ENCODE results near the gene LYZL6. TPM values are rescaled to one million over a fixed set of nuclear protein-coding genes. Genes with fewer than 3 reads are reported as not detected.

Gene LYZL6, protein sequence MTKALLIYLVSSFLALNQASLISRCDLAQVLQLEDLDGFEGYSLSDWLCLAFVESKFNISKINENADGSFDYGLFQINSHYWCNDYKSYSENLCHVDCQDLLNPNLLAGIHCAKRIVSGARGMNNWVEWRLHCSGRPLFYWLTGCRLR
- not detected in 2 replicates for total RNA-seq (2014; rRNA removed; shearing (Covaris generic))
- polyA plus RNA-seq (2015; cell fraction: cytosol; rRNA removed) = not detected in 2 replicates
- polyA plus RNA-seq (2015; cell fraction: nucleus; rRNA removed) = not detected in 2 replicates

DNA sequence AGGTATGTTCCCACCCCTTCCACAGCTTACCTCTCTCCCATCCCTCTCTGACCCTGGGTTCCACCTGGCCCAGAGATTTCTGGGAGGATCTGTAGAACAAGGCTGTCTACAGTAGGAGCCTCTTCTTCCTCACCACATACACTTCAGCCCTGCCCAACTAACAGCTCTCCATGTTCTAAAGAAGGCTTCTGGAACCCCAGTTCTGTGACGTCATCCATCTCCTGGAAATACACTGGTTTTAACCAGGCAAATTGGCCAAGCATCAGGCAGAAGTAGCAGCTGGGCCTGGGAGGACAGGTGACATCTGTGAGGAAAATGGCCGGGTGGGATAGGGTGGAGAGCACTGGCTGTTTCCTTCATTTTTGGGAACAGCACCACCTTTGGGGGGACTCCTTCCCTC is at the start of gene LYZL6:
Gene LYZL6 (minus strand): TSS at position 177 of the 400 bp plus-strand sequence. CDS start 4,357 bp downstream, outside the sequence.
- DNase-seq (ENCODE audit: low read depth) = no peak

DNA sequence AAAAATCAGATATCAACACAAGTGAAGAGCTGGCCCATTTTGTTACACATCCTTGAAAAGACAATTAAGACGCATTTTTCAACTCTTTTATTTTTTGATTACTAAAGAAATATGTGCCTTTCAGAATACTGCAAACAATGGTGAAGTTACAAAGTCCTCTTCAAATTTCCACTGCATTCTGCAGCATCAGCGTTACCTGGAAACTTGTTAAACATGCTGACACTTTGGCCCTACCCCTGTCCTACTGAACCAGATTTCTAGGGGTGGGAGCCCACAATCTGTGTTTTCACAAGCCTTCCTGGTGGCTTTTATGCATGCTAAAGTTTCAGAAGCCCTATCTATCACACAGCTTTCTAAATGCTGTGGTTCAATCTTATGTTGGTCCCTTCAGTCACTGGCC is 47.6 kb upstream of the LYZL6 start:
- DNase-seq (ENCODE audit: low read depth) = no peak

DNA sequence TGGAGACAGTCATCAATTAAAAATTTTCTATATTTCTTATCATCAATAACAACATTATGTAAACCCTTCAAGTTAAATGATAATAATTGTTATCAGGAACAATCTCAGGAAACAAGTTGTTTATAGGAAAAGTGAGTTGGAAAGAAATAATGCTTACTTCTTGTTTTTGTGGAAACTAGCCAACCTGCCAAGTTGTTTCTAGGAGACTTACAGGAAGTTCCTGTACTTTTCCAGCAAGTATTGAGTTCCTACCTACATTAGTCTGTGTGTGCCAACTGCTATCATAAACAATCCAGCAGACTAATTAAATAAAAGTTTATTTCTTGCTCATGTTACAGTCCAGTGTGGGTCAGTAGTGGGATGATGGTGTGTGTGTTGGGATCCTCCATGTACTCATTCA is 44.7 kb upstream of the LYZL6 start:
- no peak for DNase-seq (ENCODE audit: low read depth)

DNA sequence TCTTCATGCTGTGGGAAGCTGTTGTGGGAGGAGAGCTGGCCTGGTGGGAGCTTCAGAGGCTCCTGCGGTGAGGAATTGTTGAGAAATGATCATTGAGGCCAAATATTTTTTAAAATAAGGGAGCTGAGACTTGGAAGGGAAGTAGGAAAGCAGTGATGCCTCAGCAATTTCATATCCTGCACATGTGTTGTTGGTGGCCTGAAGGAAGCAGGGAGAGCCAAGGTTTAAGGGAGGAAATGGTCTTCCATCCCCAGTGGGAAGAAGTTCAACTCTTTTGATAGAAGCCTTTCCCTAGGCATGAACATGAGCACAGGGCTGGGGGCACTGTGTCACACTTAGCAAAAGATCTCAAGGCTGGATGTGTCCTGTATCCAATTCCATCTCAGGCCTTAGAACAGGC is 43.1 kb upstream of the LYZL6 start, which contains the start of gene CCL14:
Gene CCL14 (minus strand): TSS at position 87 of the 400 bp plus-strand sequence. CDS start 80 bp downstream, at position 7.
- DNase-seq (ENCODE audit: low read depth) = no peak

DNA sequence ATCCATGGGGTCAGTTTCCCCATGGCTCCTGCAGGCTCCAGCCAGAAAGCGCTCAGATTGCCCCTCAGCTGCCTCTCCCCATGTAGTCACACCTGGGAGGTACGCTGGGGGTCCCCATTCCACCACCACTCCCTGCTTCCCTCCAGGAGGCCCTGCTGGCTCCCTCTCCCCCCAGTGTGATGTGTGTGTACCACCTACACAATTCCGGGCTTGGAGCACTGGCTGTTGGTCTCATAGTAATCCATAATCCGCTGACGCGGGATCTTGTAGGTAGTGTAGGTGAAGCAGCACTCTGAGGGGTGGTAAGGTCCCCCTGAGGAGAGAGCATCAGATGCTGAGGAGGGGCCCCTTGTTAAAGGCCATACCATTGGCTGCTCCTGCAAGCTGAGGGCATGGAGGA is 40.6 kb upstream of the LYZL6 start:
- DNase-seq (ENCODE audit: low read depth) = no peak

DNA sequence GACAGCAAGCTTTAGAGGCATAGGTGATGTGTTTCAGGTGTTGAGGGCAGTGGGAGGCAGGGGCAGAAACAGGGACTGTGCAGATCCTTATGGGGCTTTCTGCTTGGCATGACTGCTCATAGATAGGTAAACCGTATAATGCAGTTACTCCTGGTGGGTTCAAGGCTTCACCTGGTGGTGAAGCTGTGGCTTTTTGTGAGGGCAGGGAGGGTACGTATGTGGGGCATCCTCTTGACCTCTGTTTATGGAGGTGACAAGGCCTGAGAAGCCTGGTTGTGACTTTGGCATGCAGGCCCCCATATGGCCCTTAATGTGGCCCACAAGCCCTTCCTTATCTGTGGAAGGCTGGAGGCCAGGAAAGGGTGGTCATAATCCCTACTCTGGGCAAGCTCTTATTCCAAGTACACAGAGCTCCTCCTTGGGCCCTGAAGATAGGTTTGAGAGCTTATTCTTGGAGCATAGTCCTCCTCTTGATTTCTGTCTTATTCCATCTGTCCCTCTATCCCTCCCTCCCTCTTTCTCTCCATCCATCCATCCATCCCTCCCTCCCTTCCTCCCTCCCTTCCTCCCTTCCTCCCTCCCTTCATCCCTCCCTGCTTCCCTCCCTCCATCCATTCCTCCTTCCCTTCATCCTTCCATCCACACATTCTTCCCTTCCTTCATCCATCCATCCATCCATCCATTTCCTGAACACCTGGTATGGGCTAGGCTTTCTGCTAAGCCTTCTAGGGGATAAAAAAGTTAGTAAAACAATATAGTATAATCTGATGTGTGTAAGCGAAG is 39.1 kb upstream of the LYZL6 start:
- DNase-seq (ENCODE audit: low read depth) = no peak

DNA sequence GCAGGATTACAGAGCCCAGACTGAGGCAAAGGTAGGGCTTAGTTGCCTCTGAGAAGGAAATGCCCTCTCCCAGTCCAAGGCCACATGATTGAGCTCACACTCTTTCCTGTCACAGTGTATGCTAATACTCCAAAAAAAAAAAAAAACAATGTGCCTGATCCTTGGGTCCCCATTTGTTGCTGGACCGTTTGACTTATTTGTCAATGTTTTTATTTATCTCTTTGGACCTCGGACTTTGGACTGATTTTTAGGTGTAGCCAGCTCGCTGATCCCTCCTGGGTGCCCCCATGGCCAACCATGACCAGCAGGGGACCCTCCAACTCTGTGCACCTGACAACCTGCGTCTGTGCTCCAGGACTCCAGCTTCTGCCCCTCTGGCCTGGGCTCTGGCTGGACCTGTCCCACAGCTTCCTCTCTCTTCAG is 38.4 kb upstream of the LYZL6 start:
- DNase-seq (ENCODE audit: low read depth) = no peak

DNA sequence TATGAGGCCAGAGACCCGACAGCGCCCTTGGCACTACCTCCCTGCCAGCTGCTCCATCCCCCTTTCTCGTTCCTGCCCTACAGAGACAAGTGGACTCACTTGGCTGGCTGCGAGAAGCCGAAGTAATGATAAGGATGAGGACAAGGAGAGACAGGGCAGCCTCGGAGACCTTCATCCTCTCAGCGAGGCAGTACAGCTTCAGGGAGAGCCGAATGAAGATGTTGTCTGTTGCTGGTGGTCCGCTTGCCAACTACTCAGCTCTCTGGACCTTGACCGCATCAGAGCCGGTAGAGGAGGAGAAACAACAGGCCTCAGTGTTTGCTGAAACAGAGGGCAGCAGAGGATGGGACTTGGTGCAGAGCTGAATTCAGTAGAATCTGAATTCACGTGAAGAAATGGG is 37.7 kb upstream of the LYZL6 start, which contains the start of gene CCL16:
Gene CCL16 (minus strand): TSS at position 252 of the 400 bp plus-strand sequence. CDS start 77 bp downstream, at position 175.
- DNase-seq (ENCODE audit: low read depth) = no peak

DNA sequence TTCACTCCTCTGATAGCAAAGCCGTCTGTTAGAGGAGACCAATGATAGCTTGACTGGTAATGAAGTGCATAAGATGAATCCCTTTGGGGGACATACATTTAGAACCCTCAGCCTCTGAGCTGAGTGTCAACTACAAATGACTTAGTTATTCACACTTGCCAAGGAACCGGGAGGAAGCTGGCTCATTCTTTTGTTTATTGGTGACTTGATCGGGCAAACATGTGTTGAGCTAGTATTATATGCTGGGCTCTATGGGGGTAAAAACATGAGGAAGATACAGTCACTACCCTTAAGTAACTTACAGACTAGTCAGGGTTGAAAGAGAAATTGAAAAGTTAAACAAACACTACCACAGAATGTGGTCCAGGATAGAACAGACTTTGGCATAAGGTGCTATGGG is 34.8 kb upstream of the LYZL6 start:
- DNase-seq (ENCODE audit: low read depth) = no peak

DNA sequence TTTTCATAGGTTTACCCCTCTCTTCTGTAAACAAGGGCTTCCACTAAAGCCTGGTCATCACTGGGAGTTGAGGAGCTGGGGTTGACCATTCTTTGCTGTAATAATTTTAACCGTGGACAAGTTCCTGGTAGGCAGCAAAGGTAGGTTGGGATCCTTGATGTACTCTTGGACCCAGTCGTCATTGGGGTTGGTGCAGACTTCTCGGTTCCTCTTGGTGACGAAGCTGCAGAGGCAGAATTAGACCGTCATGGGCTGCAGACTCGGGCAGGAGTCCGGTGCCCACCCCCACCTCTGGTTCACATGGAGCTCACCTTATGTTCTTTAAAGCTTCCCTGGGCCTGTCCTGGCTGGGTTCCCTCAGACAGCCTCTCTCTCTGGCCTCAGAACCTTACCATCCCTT is 34.0 kb upstream of the LYZL6 start:
- DNase-seq (ENCODE audit: low read depth) = no peak

DNA sequence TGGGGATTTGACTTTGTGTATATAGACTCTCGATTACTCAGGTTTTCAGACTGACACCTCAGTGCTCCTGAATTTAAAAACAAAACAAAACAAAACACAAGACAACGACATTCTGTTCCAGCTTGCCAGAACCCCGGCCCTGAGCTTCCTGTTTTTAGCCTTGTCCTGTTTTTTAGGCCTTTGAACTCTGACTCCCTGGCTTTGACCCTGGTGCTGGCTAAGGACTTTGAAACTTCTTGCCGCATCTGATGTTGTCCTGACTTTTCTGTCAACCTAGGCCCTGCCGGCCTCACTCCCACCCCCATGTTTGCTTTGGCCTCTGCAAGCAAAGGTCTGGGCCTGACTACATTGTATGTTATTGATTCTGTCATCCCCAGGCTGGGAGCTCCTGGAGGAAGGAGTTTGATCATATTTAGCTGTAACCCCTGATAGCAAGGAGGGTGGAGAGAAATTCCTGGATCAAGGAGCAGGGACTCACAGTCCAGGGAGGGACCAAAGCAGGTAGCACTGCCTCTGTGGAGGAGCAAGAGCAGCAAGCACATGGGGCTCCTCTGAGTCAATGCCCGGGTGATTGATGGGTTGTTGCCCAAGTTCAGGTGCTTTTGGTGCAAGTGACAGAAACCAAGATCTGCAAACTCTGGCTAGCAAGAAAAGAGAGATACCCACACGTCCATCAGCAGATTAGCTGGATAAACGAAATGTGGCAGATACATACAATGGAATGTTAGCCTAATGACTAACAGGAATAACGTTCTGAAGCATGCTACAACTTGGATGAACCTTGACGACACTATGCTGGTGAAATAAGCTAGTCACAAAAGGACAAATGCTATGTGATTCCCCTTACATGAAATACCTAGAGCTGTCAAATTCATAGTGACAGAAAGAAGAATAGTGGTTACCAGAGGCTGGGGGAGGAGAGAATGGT is 30.1 kb upstream of the LYZL6 start:
- DNase-seq (ENCODE audit: low read depth) = peak; percentile 8

DNA sequence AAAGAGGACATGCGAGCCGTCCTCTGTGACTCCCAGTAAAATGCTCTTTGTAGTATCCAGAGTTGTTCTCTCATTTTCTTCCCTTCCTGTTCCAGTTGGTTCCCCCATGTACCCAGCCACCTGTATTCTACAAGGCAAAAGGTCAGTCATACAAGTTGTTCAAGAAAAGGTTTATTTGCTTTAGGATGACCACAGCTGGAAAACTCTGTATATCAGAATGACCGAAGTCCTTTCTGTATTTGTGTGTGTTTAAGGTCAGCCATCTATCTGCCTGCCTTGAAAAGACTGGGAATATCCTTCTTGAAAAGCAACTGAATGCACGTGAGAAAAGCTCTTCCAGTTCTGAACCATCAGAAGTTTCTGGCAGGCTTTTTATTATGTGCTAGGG is 29.4 kb upstream of the LYZL6 start:
- DNase-seq (ENCODE audit: low read depth) = no peak

DNA sequence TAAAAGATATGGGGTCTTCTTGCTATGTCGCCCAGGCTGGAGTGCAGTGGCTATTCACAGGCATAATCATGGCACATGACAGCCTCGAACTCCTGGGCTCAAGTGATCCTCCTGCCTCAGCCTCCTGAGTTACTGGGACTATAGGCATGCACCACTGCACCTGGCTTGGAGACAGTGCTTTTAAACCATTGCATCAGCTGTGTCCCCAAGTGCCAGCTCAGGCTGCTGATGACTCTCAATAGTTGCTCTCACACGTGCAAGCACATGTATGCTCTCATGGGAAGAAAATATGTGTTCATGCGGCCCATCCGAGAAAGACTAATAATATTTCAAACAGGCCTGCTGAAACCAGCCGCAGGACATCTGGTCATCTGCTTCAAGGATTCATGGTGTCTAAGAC is 29.0 kb upstream of the LYZL6 start:
- DNase-seq (ENCODE audit: low read depth) = no peak

DNA sequence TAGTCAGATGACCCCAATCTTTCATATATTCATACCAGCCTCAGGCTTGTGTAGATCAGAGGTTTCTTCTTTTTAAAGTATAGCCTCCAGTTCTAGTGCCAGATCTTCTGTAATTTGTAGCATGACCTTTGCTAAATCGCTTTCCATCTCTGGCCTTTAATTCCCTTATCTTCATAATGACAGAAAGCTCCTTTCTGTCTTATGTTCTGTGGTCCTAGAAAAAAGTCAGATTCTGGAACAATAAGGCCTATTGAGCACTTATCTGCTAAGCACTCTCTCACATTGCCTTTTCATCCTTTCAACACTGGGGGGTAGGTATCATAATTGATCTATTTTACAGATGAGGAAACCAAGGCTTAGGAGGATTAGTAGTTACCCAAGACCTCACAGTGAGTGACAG is 28.6 kb upstream of the LYZL6 start:
- DNase-seq (ENCODE audit: low read depth) = no peak

DNA sequence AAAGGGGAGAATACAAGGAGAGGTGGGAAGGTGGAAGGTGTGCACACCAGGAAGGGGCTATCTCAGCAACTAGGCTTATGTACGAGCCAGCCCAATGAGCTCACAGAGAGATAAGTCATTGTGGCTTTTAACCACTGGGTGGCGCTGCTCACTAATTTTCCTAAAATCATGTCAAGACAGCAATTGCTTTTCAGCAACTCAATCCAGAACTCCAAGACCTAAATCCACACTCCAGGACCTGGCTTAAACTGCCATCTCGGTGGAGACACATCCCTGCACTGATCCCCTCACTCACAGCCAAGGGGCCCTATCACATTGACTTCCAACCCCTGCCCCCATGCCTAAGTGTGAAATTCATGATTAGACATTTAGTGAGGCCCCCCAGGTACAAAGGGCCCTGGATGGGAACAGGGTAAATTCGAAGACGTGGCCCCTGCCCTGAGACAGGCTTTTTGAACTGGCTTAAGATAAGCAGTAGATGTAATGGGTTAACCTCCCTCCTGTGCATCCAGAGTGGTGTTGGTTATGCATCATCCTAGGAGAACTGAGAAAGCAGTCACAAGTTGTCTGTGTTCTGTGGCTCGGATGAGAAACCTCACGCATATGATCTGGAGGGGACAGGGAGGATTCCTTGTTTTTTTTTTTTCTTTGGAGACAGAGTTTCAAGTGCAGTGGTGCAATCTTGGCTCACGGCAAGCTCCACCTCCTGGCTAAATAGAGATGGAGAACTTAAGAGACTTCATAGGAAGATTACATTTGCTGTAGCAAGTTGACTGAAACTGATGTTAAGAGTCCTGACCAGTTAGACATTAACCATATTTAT is 26.3 kb upstream of the LYZL6 start:
- DNase-seq (ENCODE audit: low read depth) = peak; percentile 61

DNA sequence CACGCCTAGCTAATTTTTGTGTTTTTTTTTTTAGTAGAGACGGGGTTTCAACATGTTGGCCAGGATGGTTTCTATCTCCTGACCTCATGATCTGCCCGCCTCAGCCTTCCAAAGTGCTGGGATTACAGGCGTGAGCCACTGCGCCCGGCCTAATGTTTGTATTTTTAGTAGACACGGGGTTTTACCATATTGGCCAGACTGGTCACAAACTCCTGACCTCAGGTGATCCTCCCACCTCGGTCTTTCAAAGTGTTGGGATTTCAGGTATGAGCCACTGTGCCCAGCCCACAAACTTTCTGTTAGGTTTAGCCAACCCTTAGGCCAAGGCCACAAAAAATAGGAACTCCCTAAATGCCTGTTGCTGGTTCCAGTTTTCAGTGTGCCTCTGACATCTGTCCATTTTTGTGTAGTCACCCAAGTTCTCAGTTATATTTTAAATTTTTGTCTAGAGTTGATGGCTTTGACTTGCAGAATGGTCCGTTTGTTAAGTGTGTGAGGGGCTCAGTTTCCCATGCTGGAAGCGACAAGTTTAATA is 25.1 kb upstream of the LYZL6 start:
- DNase-seq (ENCODE audit: low read depth) = no peak

DNA sequence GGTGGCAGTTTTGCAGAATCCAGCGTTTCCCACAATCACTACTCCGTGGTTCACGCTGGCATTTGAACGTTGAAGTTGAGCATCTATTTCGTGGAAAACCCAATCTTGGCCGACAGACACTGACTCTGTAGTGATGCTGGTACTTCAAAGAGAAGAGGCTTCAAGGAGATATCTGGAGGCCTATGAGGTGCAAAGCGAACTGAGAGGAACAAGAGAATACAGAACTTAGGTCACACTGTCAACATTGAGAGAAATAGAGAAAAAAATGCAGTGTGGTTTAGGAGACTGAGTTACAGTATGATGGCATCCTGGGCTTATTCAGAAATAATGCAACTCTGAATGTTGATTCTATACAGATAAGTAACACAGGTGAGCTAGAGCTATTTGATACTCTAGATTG is 21.8 kb upstream of the LYZL6 start:
- DNase-seq (ENCODE audit: low read depth) = no peak

DNA sequence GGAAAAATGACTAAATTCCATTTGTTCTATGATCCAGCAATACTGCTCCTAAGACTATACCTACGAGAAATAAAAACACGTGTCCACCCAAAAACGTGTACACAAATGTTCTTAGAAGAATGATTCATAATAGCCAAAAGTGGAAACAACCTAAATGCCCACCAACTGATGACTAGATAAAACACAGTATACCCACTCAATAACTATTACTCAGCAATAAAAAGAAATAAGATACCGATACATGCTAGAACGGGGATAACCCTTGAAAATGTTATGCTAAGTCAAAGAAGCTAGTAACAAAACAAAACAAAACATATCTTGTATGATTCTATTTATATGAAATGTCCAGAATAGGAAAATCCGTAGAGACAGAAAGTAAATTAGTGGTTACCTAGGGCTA is 20.1 kb upstream of the LYZL6 start:
- no peak for DNase-seq (ENCODE audit: low read depth)

DNA sequence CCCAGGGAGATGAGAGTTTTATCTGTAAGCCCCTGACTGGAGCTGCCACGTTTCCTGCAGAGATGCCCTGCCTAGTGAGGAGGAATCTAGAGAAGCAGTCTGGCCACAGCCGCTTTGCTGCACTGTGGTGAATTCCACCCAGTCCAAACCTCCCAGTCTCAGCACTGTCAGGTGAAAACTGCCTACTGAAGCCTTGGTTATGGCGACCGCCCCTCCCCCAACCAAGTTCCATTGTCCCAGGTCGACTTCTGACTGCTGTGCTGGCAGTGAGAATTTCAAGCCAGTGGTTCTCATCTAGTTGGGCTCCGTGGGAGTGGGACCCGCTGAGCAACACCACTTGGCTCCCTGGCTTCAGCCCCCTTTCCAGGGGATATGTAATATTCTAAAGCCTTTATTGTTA is 10.2 kb upstream of the LYZL6 start:
- no peak for DNase-seq (ENCODE audit: low read depth)

DNA sequence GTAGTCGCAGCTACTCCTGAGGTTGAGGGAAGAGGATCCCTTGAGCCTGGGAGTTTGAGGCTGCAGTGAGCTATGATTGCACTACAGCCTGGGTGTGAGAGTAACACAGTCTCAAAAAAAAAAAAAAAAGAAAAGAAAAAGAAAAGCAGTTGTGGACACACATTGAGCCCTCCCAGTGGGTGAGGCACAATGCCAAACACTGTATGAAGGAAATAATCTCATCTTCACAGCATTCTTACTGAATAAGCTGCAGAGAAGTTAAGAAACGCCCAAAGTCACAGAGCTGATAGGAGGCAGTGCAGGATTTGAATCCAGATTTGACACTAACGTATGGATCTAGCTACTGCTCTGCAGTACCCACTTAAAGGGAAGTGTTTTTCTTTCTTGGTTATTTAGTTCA is 5.9 kb upstream of the LYZL6 start:
- DNase-seq (ENCODE audit: low read depth) = no peak

DNA sequence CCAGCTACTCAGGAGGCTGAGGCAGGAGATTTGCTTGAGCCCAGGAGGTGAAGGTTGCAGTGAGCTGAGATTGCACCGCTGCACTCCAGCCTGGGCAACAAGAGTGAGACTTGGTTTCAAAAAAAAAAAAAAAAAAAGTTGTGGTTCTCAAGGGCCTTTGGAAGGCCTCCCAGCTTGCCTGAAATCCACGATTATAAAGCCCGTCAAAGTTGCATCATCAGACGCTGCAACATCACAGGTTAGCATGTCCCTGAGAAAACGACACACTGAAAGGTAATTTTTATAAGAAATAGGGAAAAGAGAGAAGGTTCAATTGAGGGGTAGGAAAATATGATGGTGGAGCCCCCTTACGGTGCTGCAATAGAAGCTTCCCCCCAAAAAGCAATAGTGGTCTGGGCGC is 4.6 kb upstream of the LYZL6 start:
- no peak for DNase-seq (ENCODE audit: low read depth)

Measured in HT1080 (cell line).